SH-SY5Y (cell line): ENCODE measurements around the gene CSF1.

Source experiments
- GATA2 ChIP-seq: IDR thresholded peaks from 2 replicates; pipeline ENCODE4 v1.6.1; 2011; ENCODE audit warnings: mild to moderate bottlenecking, low read depth, low read length
- GATA3 ChIP-seq: IDR thresholded peaks from 2 replicates; pipeline ENCODE4 v1.6.1; 2011; ENCODE audit warnings: low read depth, mild to moderate bottlenecking, low read length, moderate library complexity

CSF1 gene

GRCh38 chr1:109948285-109948630 lies 37.6 kb downstream of the CSF1 start:
- no peak for TF ChIP-seq GATA2
- no peak for TF ChIP-seq GATA3

DNA sequence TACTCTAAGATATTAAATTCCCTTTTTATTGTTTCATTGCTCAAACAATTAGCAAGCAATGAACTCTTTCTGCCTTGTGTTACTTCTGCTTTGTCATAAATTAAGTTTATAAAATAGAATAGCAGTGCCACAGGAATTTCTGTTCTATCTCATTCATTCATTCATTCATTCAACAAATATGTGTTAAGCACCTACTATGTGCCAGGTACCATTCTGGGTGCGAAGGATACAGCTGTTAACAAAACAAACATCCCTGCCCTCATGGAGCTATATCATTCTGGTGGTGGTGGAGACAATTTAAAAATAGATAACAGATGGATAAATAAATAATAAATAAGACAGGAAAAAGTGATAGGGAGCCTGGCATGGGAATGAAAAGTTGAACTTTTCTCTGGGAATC lies 39.4 kb downstream of the CSF1 start:
- TF ChIP-seq GATA3 (no peak), GATA2 (no peak)

- TF ChIP-seq GATA2 (no peak), GATA3 (no peak)
These were observed 39.9 kb downstream of the CSF1 start for GRCh38 chr1:109950509-109950908.

GRCh38 chr1:109954041-109954512 lies 43.4 kb downstream of the CSF1 start:
- no peak for TF ChIP-seq GATA2
- TF ChIP-seq GATA3: no peak

- TF ChIP-seq GATA2 (no peak), GATA3 (no peak)
These were observed 49.0 kb downstream of the CSF1 start for GRCh38 chr1:109959632-109959973.

GRCh38 chr1:109959974-109960744 lies 49.5 kb downstream of the CSF1 start:
- TF ChIP-seq GATA2: no peak
- no peak for TF ChIP-seq GATA3

DNA sequence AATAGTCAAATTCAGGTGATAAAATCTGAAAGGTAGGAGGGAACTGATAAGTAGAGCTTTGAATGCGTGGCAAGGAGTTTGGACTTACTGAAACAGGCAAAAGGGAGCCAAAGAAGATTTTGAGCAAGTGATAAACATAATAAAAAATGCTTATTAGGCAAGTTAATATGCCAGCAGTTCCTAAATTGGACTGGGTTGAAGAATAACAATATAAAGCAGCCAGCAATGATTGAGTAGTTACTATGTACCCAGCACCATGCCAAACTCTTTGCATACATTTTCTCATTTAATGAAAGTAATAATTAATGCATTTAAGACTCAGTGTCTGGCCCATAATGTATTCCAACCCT lies 50.1 kb downstream of the CSF1 start:
- TF ChIP-seq GATA2: no peak
- no peak for TF ChIP-seq GATA3

- TF ChIP-seq GATA3: no peak
- TF ChIP-seq GATA2: no peak
These were observed 53.2 kb downstream of the CSF1 start for GRCh38 chr1:109963864-109964263.

DNA sequence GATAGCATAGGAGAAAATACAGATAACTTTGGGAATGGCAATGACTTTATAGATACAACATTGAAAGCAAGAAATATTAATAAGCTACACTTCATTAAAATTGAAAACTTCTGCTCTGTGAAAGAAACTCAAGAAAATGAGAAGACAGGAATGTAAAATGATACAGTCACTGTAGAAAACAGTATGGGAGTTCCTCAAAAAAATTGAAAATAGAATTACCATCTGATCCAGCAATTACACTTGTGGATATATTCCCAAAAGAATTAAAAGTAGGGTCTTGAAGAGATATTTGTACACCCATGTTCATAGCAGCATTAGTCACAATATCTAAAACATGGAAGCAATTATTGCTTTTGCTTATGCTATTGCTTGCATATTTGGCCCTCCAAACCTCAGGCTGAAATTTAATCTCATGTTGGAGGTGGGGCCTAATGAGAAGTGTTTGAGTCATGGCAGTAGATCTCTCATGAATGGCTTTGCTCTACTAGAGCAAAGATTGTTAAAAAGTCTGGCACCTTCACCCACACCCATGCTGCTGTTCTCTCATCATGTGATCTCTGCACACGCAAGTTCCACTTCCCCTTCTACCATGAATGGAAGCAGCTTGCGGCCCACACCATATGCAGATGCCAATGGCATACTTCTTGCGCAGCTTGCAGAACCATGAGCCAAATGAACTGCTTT lies 58.6 kb downstream of the CSF1 start:
- TF ChIP-seq GATA2: no peak

DNA sequence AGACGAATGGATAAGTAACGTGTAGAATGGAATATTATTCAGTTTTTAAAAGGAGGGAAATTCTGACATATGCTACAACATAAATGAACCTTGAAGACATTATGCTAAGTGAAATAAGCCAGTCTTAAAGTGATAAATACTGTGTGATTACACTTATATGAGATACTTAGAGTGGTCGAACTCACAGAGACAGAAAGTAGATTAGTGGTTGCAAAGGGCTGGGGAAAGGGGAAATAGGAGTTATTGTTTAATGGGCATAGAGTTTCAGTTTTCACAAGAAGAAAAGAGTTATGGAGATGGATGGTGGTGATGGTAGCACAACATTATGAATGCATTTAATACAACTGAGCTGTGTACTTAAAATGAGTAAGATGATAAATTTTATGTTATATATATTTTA lies 59.3 kb downstream of the CSF1 start:
- no peak for TF ChIP-seq GATA2
- TF ChIP-seq GATA3: no peak

DNA sequence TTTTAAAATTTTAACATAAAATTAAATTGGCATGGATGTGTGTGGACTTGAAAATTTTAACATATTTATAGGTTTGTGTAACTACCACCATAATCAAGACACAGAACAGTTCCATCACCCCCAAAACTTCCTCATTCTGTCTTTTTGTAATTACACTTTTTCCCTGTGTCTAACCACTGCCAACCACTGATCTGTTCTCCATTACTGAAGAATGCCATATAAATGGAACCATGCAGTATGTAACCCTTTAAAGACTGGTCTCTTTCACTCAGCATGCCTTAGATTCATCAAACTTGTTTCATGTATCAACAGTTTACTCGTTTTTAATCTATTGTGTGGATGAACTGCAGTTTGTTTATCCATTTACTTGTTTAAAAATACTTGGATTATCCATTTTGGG lies 60.9 kb downstream of the CSF1 start:
- TF ChIP-seq GATA2 (no peak), GATA3 (no peak)

GRCh38 chr1:109974191-109974590 lies 63.5 kb downstream of the CSF1 start:
- TF ChIP-seq GATA3: no peak
- no peak for TF ChIP-seq GATA2

DNA sequence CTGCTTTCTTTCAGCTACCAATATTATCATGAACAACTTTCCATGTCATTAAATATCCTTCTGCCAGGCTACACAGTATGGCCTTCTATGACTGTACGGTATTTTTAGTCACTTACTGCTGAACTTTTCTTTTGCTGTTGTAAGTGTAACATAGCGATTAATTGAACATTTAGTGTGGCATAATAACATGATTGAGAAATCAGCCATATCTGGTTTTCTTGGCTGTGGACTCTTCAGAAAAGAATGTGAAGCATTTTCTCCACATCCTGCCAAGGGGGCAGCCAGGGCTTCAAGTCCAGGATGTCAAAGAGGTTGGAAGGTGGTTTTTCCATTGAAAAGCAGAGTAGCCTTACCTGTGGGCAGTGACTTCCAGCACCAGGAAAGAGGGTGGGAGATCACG lies 65.1 kb downstream of the CSF1 start:
- TF ChIP-seq GATA2 (no peak), GATA3 (no peak)

- TF ChIP-seq GATA3 (no peak), GATA2 (no peak)
These were observed 66.1 kb downstream of the CSF1 start for GRCh38 chr1:109976762-109977161.

GRCh38 chr1:109977225-109977624 lies 66.6 kb downstream of the CSF1 start:
- TF ChIP-seq GATA3: no peak

DNA sequence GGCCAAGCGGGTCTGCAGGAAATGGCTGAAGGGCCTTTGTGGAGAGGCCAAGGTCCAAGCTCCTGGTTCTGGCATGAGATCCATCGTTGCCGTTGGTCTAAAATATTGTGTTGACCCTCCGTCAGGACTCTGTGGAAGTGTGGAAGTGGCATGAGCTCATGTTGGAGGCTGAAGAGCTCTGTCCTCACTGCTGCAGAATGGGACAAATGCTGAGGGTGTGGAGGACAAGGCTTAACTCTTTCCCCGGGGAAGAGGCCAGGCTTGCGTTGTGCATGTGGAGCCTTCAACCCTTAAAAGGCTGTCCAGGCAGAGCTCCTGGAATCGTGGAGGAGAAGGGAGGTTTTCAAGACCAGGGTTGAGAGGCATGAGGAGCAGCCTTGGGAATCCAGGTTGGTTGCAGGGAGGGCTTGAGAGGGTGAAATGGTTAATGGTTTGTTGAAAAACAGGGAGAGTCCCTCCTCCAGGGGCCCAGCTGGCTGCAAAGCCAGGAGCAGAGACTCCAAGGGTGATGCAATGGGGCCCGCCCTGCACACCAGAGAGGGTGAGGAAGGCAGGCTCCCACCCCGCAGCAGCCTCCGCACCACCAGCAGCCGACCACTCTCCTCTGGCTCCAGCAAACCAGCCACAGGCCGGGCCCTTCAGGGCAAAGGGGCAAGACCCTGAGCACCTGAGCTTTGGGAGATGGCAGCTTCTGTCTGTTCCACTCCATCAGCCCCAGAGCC lies 67.2 kb downstream of the CSF1 start:
- TF ChIP-seq GATA3: no peak
- no peak for TF ChIP-seq GATA2
